GM23338 (cell line): ENCODE data around the gene ARHGEF1. TPM values are rescaled to one million over a fixed set of nuclear protein-coding genes. Genes with fewer than 3 reads are reported as not detected.

Experiments used
- ATAC-seq: fragments of 200-7000 bp; cut with Tn5 transposase; 3 replicates; pipeline ENCODE4 v1.9.1; 2020
- DNase-seq: peaks from one replicate; pipeline ENCODE4 v3.0.0-alpha.2; 2015; ENCODE audit warnings: low spot score
- H2AFZ ChIP-seq: fragments of 200-600 bp; sonication (generic); 2 replicates; pipeline ENCODE4 v1.8.0; 2016; ENCODE audit warnings: antibody characterized with exemption, mild to moderate bottlenecking, moderate library complexity
- H3F3A ChIP-seq: fragments of 200-600 bp; sonication (generic); replicated peaks from 2 replicates; pipeline ENCODE4 v1.8.0; 2017; ENCODE audit warnings: antibody characterized with exemption, mixed run types, low read depth
- H3K27ac ChIP-seq: fragments of 200-600 bp; sonication (generic); 2 replicates; pipeline ENCODE4 v1.6.1; 2016; ENCODE audit warnings: low read depth
- H3K27me3 ChIP-seq: fragments of 200-600 bp; sonication (generic); 2 replicates; pipeline ENCODE4 v1.8.0; 2016; ENCODE audit warnings: mild to moderate bottlenecking, mixed run types, moderate library complexity; ENCODE audit not compliant: insufficient read depth
- H3K36me3 ChIP-seq: fragments of 200-600 bp; sonication (generic); 2 replicates; pipeline ENCODE4 v1.8.0; 2016; ENCODE audit warnings: mild to moderate bottlenecking; ENCODE audit not compliant: insufficient read depth
- H3K4me1 ChIP-seq: fragments of 200-600 bp; sonication (generic); 2 replicates; pipeline ENCODE4 v1.8.0; 2016; ENCODE audit warnings: mild to moderate bottlenecking, moderate library complexity; ENCODE audit not compliant: insufficient read depth
- H3K4me2 ChIP-seq: fragments of 200-600 bp; sonication (generic); 2 replicates; pipeline ENCODE4 v1.7.1; 2017; ENCODE audit warnings: mixed run types
- H3K4me3 ChIP-seq: fragments of 200-600 bp; sonication (generic); 2 replicates; pipeline ENCODE4 v1.6.1; 2016; ENCODE audit warnings: mixed run types
- H3K79me2 ChIP-seq: fragments of 200-600 bp; sonication (generic); replicated peaks from 2 replicates; pipeline ENCODE4 v1.8.0; 2017; ENCODE audit warnings: mild to moderate bottlenecking; ENCODE audit not compliant: insufficient read depth
- H3K9me2 ChIP-seq: fragments of 200-600 bp; sonication (generic); 2 replicates; pipeline ENCODE4 v1.8.0; 2017; ENCODE audit not compliant: insufficient read depth
- H4K20me1 ChIP-seq: fragments of 200-600 bp; sonication (generic); replicated peaks from 2 replicates; pipeline ENCODE4 v1.8.0; 2017; ENCODE audit warnings: mild to moderate bottlenecking; ENCODE audit not compliant: insufficient read depth
- H3K27ac Mint-ChIP-seq: 2 replicates; pipeline ENCODE4 v1.8.0; 2020; ENCODE audit warnings: inconsistent platforms, mild to moderate bottlenecking, moderate library complexity, mixed read lengths
- H3K27me3 Mint-ChIP-seq: 3 replicates; pipeline ENCODE4 v1.8.0; 2022; ENCODE audit warnings: low read depth, mild to moderate bottlenecking, moderate library complexity, mixed read lengths, inconsistent platforms; ENCODE audit not compliant: insufficient read depth, poor library complexity
- H3K36me3 Mint-ChIP-seq: 3 replicates; pipeline ENCODE4 v1.8.0; 2021; ENCODE audit warnings: low read depth, mild to moderate bottlenecking, inconsistent platforms, moderate library complexity, mixed read lengths
- H3K4me1 Mint-ChIP-seq: 3 replicates; pipeline ENCODE4 v1.8.0; 2020; ENCODE audit warnings: mild to moderate bottlenecking, inconsistent platforms, mixed read lengths
- H3K4me3 Mint-ChIP-seq: 3 replicates; pipeline ENCODE4 v1.8.0; 2021; ENCODE audit warnings: moderate library complexity, mild to moderate bottlenecking, inconsistent platforms, mixed read lengths
- H3K9me3 Mint-ChIP-seq: 3 replicates; pipeline ENCODE4 v1.8.0; 2020; ENCODE audit warnings: moderate library complexity, mild to moderate bottlenecking, inconsistent platforms, mixed read lengths
- CTCF ChIP-seq, 2 experiments: fragments of 200-600 bp in 1 of 2; sonication (generic) in 1 of 2; conservative IDR thresholded peaks; 2 replicates each; pipeline versions ENCODE4 v1.5.1 to v1.6.1; 2016 to 2017; ENCODE audit warnings: antibody characterized with exemption in 2 of 2, low read depth in 2 of 2, mild to moderate bottlenecking in 2 of 2, moderate library complexity in 1 of 2
- ZNF331 ChIP-seq: fragments of 250-450 bp; sonication (Bioruptor Pico); IDR thresholded peaks from 2 replicates; pipeline ENCODE4 v1.5.0; 2020; ENCODE audit warnings: low read depth, mild to moderate bottlenecking, moderate library complexity
- polyA plus RNA-seq: library from polyadenylated mRNA; unstranded; fragments of >200 nt; fragmentation: Nextera tagmentation; extraction: Ambion mirVana; gene quantifications from 2 replicates; pipeline ENCODE4 v1.2.1, GENCODE V29; 2016
- total RNA-seq: library from RNA; depleted of rRNA; stranded (reverse); fragments of >200 nt; shearing (Covaris generic); gene quantifications from 2 replicates; pipeline ENCODE4 v1.2.3, GENCODE V29; 2014
- TF ChIP-seq, protein P1 (sequence below): IDR thresholded peaks from one replicate; pipeline ENCODE4 v1.6.1; 2018; ENCODE audit warnings: antibody characterized with exemption; ENCODE audit not compliant: unreplicated experiment

Gene ARHGEF1
- total and polyA plus RNA-seq, 2 experiments from 2014 or later: 41.3 to 44.7 TPM

- no peak for ATAC-seq
- Histone ChIP-seq H4K20me1 (no peaks in the 10 kb centered on the region; the same call in 1 of the 2 replicates), H3F3A (peaks cover 5% of the 10 kb centered on the region; the same call in 1 of the 2 replicates), H3K4me2 (no peak overlapping the region), H3K9me2 (no peaks in the 10 kb centered on the region), H3K27me3 (no peaks in the 10 kb centered on the region), H3K4me3 (no peak overlapping the region), H3K36me3 (no peaks in the 10 kb centered on the region), H2AFZ (no peak overlapping the region), H3K79me2 (no peaks in the 10 kb centered on the region), H3K27ac (no peak overlapping the region), H3K4me1 (0 out of 2 replicates have a peak, but pooled peaks cover 6% of the 10 kb centered on the region)
- DNase-seq: no peak
- Mint-ChIP-seq H3K9me3 (peaks cover 3% of the 10 kb centered on the region; the same call in 1 of the 3 replicates), H3K36me3 (peaks cover 27% of the 10 kb centered on the region), H3K4me1 (peaks cover 26% of the 10 kb centered on the region), H3K27me3 (peaks cover 13% of the 10 kb centered on the region), H3K27ac (no peak overlapping the region; the same call in 1 of the 2 replicates), H3K4me3 (no peak overlapping the region; the same call in 2 of the 3 replicates)
- no peak for TF ChIP-seq ZNF331
- TF ChIP-seq, protein P1, sequence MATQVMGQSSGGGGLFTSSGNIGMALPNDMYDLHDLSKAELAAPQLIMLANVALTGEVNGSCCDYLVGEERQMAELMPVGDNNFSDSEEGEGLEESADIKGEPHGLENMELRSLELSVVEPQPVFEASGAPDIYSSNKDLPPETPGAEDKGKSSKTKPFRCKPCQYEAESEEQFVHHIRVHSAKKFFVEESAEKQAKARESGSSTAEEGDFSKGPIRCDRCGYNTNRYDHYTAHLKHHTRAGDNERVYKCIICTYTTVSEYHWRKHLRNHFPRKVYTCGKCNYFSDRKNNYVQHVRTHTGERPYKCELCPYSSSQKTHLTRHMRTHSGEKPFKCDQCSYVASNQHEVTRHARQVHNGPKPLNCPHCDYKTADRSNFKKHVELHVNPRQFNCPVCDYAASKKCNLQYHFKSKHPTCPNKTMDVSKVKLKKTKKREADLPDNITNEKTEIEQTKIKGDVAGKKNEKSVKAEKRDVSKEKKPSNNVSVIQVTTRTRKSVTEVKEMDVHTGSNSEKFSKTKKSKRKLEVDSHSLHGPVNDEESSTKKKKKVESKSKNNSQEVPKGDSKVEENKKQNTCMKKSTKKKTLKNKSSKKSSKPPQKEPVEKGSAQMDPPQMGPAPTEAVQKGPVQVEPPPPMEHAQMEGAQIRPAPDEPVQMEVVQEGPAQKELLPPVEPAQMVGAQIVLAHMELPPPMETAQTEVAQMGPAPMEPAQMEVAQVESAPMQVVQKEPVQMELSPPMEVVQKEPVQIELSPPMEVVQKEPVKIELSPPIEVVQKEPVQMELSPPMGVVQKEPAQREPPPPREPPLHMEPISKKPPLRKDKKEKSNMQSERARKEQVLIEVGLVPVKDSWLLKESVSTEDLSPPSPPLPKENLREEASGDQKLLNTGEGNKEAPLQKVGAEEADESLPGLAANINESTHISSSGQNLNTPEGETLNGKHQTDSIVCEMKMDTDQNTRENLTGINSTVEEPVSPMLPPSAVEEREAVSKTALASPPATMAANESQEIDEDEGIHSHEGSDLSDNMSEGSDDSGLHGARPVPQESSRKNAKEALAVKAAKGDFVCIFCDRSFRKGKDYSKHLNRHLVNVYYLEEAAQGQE: no peak
Measured at GRCh38 chr19:41894350-41894749, 11.4 kb downstream of the ARHGEF1 start.

GRCh38 chr19:41895745-41896580 is 13.0 kb downstream of the ARHGEF1 start:
- Histone ChIP-seq H3K4me3 (no peak overlapping the region), H2AFZ (no peak overlapping the region), H3K27ac (no peak overlapping the region), H4K20me1 (no peaks in the 10 kb centered on the region; the same call in 1 of the 2 replicates), H3K4me1 (0 out of 2 replicates have a peak, but pooled peaks cover 6% of the 10 kb centered on the region), H3K9me2 (no peaks in the 10 kb centered on the region), H3K79me2 (no peaks in the 10 kb centered on the region), H3K4me2 (no peak overlapping the region), H3F3A (peaks cover 5% of the 10 kb centered on the region; the same call in 1 of the 2 replicates), H3K27me3 (no peaks in the 10 kb centered on the region), H3K36me3 (0 out of 2 replicates have a peak, but pooled peaks cover 4% of the 10 kb centered on the region)
- DNase-seq: peak; percentile 64
- H3K36me3 Mint-ChIP-seq: peaks cover 28% of the 10 kb centered on the region
- peaks cover 13% of the 10 kb centered on the region for H3K27me3 Mint-ChIP-seq
- TF ChIP-seq CTCF (conservative IDR thresholded peaks at IDR 0.05; ENCODE audit: low read depth in 2 of 2): peak; percentile 54 to 61
- TF ChIP-seq, protein P1: no peak
- H3K9me3 Mint-ChIP-seq: peaks cover 3% of the 10 kb centered on the region; the same call in 1 of the 3 replicates
- no peak overlapping the region; the same call in 2 of the 3 replicates for H3K4me3 Mint-ChIP-seq
- peak overlapping the region; percentile 29; the same call in 1 of the 2 replicates for H3K27ac Mint-ChIP-seq
- peak; percentile 77 for ATAC-seq
- H3K4me1 Mint-ChIP-seq: peaks cover 26% of the 10 kb centered on the region
